Measurements from ENCODE around the gene SDSL. TPM values are rescaled to one million over a fixed set of nuclear protein-coding genes. Genes with fewer than 3 reads are reported as not detected.

SDSL gene
- total and polyA plus RNA-seq, 2 of the 13 experiments (the other 11 are each of a cell fraction or from before 2014, with no cell fraction given), result 1.2 to 1.7 TPM

DNA sequence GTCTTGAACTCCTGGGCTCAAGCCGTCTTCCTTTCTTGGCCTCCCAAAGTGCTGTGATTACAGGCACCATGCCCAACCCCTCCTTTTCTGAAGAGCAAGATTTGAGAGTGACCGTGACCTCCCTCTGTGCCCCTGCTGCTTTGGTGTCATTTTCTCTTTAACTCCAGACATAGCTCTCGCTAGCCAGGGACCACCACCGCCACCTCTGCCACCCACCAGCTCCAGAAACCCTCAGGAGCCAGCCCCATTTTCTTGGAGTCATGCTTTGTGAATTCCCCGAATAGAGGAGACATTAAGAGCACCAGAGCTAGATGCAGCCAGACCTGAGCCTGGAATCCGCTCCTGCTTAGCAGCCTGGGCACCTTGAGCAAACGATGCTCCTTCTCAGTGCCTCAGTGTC is 18.2 kb downstream of the SDSL start:
- Histone ChIP-seq H3K27me3 (ENCODE audit: control insufficient read depth in 1 of 2, insufficient read depth in 2 of 2, low read length in 2 of 2) (peaks cover 0 to 22% of the 10 kb centered on the region in 2 experiments; a peak in 2 of 5 replicates), H3K9me3 (ENCODE audit: low read length) (no peaks in the 10 kb centered on the region), H3K4me3 (replicated peaks in 1 of 3; ENCODE audit: insufficient read depth in 1 of 3, low read depth in 2 of 3, low read length in 3 of 3) (no peak overlapping the region), H3K9ac (ENCODE audit: insufficient read depth, low read depth, low read length) (no peak overlapping the region), H3K79me2 (ENCODE audit: insufficient read depth, low read length) (no peaks in the 10 kb centered on the region), H3K4me1 (ENCODE audit: insufficient read depth, low read length) (peaks cover 7% of the 10 kb centered on the region; the same call in 1 of the 2 replicates), H3K4me2 (ENCODE audit: low read depth, low read length) (no peak overlapping the region), H3K36me3 (replicated peaks in 1 of 2; ENCODE audit: control insufficient read depth in 1 of 2, insufficient read depth in 2 of 2, low read length in 2 of 2) (no peaks in the 10 kb centered on the region), H4K20me1 (ENCODE audit: insufficient read depth, low read length) (no peaks in the 10 kb centered on the region), H3K27ac (ENCODE audit: extremely low read length, insufficient read depth, low read length) (no peak overlapping the region), H2AFZ (ENCODE audit: low read length) (no peak overlapping the region)
- no TSS peak for BruUV-seq (replicated peaks)
- no peak for DNase-seq (ENCODE audit: low spot score)
- TF ChIP-seq TCF7L2 (IDR thresholded peaks at IDR 0.05; ENCODE audit: low read depth, low read length) (no peak), KIAA2018 (CRISPR knock-in tag; IDR thresholded peaks at IDR 0.05; ENCODE audit: borderline replicate concordance) (no peak), ZNF17 (CRISPR knock-in tag; IDR thresholded peaks at IDR 0.05) (no peak)
- TF ChIP-seq, protein P1, sequence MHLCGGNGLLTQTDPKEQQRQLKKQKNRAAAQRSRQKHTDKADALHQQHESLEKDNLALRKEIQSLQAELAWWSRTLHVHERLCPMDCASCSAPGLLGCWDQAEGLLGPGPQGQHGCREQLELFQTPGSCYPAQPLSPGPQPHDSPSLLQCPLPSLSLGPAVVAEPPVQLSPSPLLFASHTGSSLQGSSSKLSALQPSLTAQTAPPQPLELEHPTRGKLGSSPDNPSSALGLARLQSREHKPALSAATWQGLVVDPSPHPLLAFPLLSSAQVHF (CRISPR knock-in tag; IDR thresholded peaks at IDR 0.05), result no peak
- POLR2A ChIA-PET, result no interaction called here
- FAIRE-seq, result no peak
- CTCF ChIA-PET (ENCODE audit: low intra/inter-chr PET ratio, low total read pairs), result interaction anchor here (1.5 kb wide), 1 partner anchor 472 kb away, joined by 8 read pairs; no protein-coding TSS in a partner anchor
- intact Hi-C loops (cut with micrococcal nuclease; ENCODE audit: unreplicated experiment), result no loop called here
- ATAC-seq, result no peak
- in situ Hi-C loops (cut with HindIII; ENCODE audit: extremely low pct_ligation_motif_present, low pct_unique_long_range_greater_than_20kb), result no loop called here
- 42% methylated on average over 4 of the region's 7 CpGs for WGBS (ENCODE audit: low lambda C conversion rate)
